Measurements from ENCODE around the gene GPM6B.

GRCh38 chrX:13776387-13776786 is 40.5 kb downstream of the GPM6B start:
- no peak for TF ChIP-seq CTCF (IDR thresholded peaks at IDR 0.05; ENCODE audit: insufficient read depth, low read length, poor library complexity, severe bottlenecking)
- no peak for TF ChIP-seq EZH2phosphoT487 (conservative IDR thresholded peaks at IDR 0.05; ENCODE audit: low read length)
